ENCODE data around the gene PDS5A.

DNA sequence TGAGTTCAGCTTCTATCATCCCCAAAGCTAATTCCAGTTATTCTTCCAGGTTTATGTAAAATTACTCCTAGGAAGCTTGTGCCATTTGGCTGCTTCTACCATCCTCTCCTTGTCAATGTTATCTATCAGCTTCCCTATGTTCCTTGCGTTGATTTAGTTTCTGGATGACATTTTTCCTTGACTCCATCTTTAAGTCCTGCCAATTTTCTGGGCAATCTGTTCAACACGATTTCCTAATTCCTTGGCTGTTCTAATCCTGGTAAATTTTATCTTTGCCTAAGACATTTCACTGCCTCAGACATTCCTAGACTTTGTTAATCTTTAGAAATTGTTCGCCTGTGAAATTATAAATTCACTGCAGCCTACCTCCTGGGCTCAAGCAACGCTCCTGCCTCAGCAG lies 125.1 kb downstream of the PDS5A start:
- TF ChIP-seq, protein P1, sequence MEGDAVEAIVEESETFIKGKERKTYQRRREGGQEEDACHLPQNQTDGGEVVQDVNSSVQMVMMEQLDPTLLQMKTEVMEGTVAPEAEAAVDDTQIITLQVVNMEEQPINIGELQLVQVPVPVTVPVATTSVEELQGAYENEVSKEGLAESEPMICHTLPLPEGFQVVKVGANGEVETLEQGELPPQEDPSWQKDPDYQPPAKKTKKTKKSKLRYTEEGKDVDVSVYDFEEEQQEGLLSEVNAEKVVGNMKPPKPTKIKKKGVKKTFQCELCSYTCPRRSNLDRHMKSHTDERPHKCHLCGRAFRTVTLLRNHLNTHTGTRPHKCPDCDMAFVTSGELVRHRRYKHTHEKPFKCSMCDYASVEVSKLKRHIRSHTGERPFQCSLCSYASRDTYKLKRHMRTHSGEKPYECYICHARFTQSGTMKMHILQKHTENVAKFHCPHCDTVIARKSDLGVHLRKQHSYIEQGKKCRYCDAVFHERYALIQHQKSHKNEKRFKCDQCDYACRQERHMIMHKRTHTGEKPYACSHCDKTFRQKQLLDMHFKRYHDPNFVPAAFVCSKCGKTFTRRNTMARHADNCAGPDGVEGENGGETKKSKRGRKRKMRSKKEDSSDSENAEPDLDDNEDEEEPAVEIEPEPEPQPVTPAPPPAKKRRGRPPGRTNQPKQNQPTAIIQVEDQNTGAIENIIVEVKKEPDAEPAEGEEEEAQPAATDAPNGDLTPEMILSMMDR (IDR thresholded peaks at IDR 0.05; ENCODE audit: low read depth, low read length) = no peak
- no peak for TF ChIP-seq POLR2A (IDR thresholded peaks at IDR 0.05; ENCODE audit: extremely low read depth, insufficient read length)
